ENCODE measurements around the gene CTDSP2.

DNA sequence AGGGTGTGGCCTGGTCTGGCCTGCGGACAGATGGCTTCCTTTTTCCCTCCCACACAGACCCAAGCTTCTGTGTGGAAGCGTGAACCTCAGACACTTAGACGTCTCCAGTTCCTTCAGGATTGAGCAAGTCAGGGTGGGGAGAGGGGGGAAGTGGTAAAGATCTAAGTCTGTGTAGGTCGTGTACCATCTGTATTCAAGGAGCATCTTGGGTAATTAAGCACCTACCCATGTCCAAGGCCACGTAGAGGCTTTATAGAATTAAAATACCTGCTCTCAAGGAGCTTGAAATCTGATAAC lies 29.7 kb downstream of the CTDSP2 start:
- TF ChIP-seq ZNF274 (IDR thresholded peaks at IDR 0.05; ENCODE audit: low read depth, low read length) (no peak), YY1 (IDR thresholded peaks at IDR 0.05; ENCODE audit: insufficient read depth, insufficient read length) (no peak), SUZ12 (IDR thresholded peaks at IDR 0.05; ENCODE audit: extremely low read depth, insufficient read depth, insufficient read length) (no peak)

All from NT2/D1 (cell line).